Glutamatergic neuron (in vitro differentiated cells): ENCODE measurements around the gene FMN1. TPM values are rescaled to one million over a fixed set of nuclear protein-coding genes. Genes with fewer than 3 reads are reported as not detected.

Source experiments
- DNase-seq: peaks from one replicate; pipeline ENCODE4 v3.0.0; 2022
- H3K27ac Mint-ChIP-seq: one replicate; pipeline ENCODE4 v1.8.0; 2020; ENCODE audit warnings: mild to moderate bottlenecking, mixed read lengths, inconsistent platforms; ENCODE audit not compliant: unreplicated experiment
- H3K27me3 Mint-ChIP-seq: one replicate; pipeline ENCODE4 v1.8.0; 2020; ENCODE audit warnings: mild to moderate bottlenecking, moderate library complexity, mixed read lengths, inconsistent platforms; ENCODE audit not compliant: unreplicated experiment
- H3K36me3 Mint-ChIP-seq: one replicate; pipeline ENCODE4 v1.8.0; 2020; ENCODE audit warnings: mild to moderate bottlenecking, mixed read lengths, inconsistent platforms; ENCODE audit not compliant: unreplicated experiment
- H3K4me1 Mint-ChIP-seq: one replicate; pipeline ENCODE4 v1.8.0; 2020; ENCODE audit warnings: mild to moderate bottlenecking, low read depth, mixed read lengths, inconsistent platforms; ENCODE audit not compliant: unreplicated experiment
- H3K4me3 Mint-ChIP-seq: one replicate; pipeline ENCODE4 v1.8.0; 2020; ENCODE audit warnings: mild to moderate bottlenecking, mixed read lengths, inconsistent platforms; ENCODE audit not compliant: unreplicated experiment
- H3K9me3 Mint-ChIP-seq: one replicate; pipeline ENCODE4 v1.8.0; 2020; ENCODE audit warnings: mild to moderate bottlenecking, moderate library complexity, mixed read lengths, inconsistent platforms; ENCODE audit not compliant: unreplicated experiment
- CTCF ChIP-seq: fragments of 200-600 bp; sonication (generic); IDR thresholded peaks from one replicate; pipeline ENCODE4 v1.5.0; 2021; ENCODE audit not compliant: partially characterized antibody, unreplicated experiment
- total RNA-seq: library from RNA; stranded (reverse); fragmentation: NEBNext Ultra II Directional; extraction: Animal tissue kit (Norgen Biotek cat#: 25700); gene quantifications from one replicate; pipeline ENCODE4 v1.2.1, GENCODE V29; 2021; ENCODE audit not compliant: unreplicated experiment

Gene FMN1
- total RNA-seq, 1 donor from 2014 or later = 1.1 TPM

- no peak for TF ChIP-seq CTCF
- peaks cover 9% of the 10 kb centered on the region for H3K4me1 Mint-ChIP-seq
- H3K4me3 Mint-ChIP-seq = no peak overlapping the region
- DNase-seq = no peak
- no peak overlapping the region for H3K27ac Mint-ChIP-seq
- H3K27me3 Mint-ChIP-seq = no peaks in the 10 kb centered on the region
- no peaks in the 10 kb centered on the region for H3K36me3 Mint-ChIP-seq
- H3K9me3 Mint-ChIP-seq = no peaks in the 10 kb centered on the region
Measured at GRCh38 chr15:32901995-32902394, 292.5 kb downstream of the FMN1 start.

GRCh38 chr15:32901192-32901591 is 293.3 kb downstream of the FMN1 start:
- H3K27ac Mint-ChIP-seq = no peak overlapping the region
- DNase-seq = no peak
- peaks cover 9% of the 10 kb centered on the region for H3K4me1 Mint-ChIP-seq
- no peak for TF ChIP-seq CTCF
- peaks cover 2% of the 10 kb centered on the region for H3K9me3 Mint-ChIP-seq
- H3K36me3 Mint-ChIP-seq = no peaks in the 10 kb centered on the region
- H3K27me3 Mint-ChIP-seq = no peaks in the 10 kb centered on the region
- H3K4me3 Mint-ChIP-seq = no peak overlapping the region

- peaks cover 2% of the 10 kb centered on the region for H3K9me3 Mint-ChIP-seq
- no peak for TF ChIP-seq CTCF
- DNase-seq = peak; percentile 58
- H3K27ac Mint-ChIP-seq = no peak overlapping the region
- no peak overlapping the region for H3K4me3 Mint-ChIP-seq
- H3K36me3 Mint-ChIP-seq = no peaks in the 10 kb centered on the region
- H3K27me3 Mint-ChIP-seq = no peaks in the 10 kb centered on the region
- peaks cover 9% of the 10 kb centered on the region for H3K4me1 Mint-ChIP-seq
Measured at GRCh38 chr15:32899126-32899596, 295.4 kb downstream of the FMN1 start.

- H3K27ac Mint-ChIP-seq = no peak overlapping the region
- peaks cover 9% of the 10 kb centered on the region for H3K4me1 Mint-ChIP-seq
- peaks cover 2% of the 10 kb centered on the region for H3K9me3 Mint-ChIP-seq
- no peaks in the 10 kb centered on the region for H3K36me3 Mint-ChIP-seq
- H3K27me3 Mint-ChIP-seq = no peaks in the 10 kb centered on the region
- DNase-seq = no peak
- no peak overlapping the region for H3K4me3 Mint-ChIP-seq
- no peak for TF ChIP-seq CTCF
Measured at GRCh38 chr15:32898414-32898813, 296.1 kb downstream of the FMN1 start.

GRCh38 chr15:32893421-32893820 is 301.1 kb downstream of the FMN1 start:
- H3K27ac Mint-ChIP-seq = no peak overlapping the region
- H3K9me3 Mint-ChIP-seq = peaks cover 2% of the 10 kb centered on the region
- H3K27me3 Mint-ChIP-seq = no peaks in the 10 kb centered on the region
- no peak for TF ChIP-seq CTCF
- no peak for DNase-seq
- no peaks in the 10 kb centered on the region for H3K36me3 Mint-ChIP-seq
- no peak overlapping the region for H3K4me3 Mint-ChIP-seq
- H3K4me1 Mint-ChIP-seq = peaks cover under 1% of the 10 kb centered on the region
